Parathyroid adenoma (tissue), 2 donors: ENCODE measurements around the gene NTN1.

Source experiments
- H2AFZ ChIP-seq: fragments of 300-600 bp; sonication (generic); one replicate; pipeline ENCODE4 v1.7.0; 2017; ENCODE audit warnings: antibody characterized with exemption, mild to moderate bottlenecking
- H3K27ac ChIP-seq: fragments of 300-600 bp; sonication (generic); one replicate; pipeline ENCODE4 v1.7.0; 2017
- H3K27me3 ChIP-seq: fragments of 300-600 bp; sonication (generic); one replicate; pipeline ENCODE4 v1.7.0; 2017; ENCODE audit warnings: low read length; ENCODE audit not compliant: control insufficient read depth, insufficient read depth
- H3K36me3 ChIP-seq: fragments of 300-600 bp; sonication (generic); one replicate; pipeline ENCODE4 v1.7.0; 2017; ENCODE audit warnings: low read length; ENCODE audit not compliant: control insufficient read depth, insufficient read depth
- H3K4me1 ChIP-seq: fragments of 300-600 bp; sonication (generic); one replicate; pipeline ENCODE4 v1.7.0; 2017; ENCODE audit warnings: control low read depth
- H3K4me2 ChIP-seq: fragments of 300-600 bp; sonication (generic); one replicate; pipeline ENCODE4 v1.7.0; 2017; ENCODE audit warnings: low read length
- H3K4me3 ChIP-seq: fragments of 300-600 bp; sonication (generic); one replicate; pipeline ENCODE4 v1.7.0; 2017; ENCODE audit warnings: low read depth, low read length
- H3K79me2 ChIP-seq: fragments of 300-600 bp; sonication (generic); one replicate; pipeline ENCODE4 v1.7.0; 2017; ENCODE audit warnings: control low read depth
- H3K9ac ChIP-seq: fragments of 300-600 bp; sonication (generic); one replicate; pipeline ENCODE4 v1.7.0; 2017; ENCODE audit warnings: mild to moderate bottlenecking
- H3K9me3 ChIP-seq: fragments of 300-600 bp; sonication (generic); one replicate; pipeline ENCODE4 v1.7.0; 2017; ENCODE audit warnings: low read length; ENCODE audit not compliant: control insufficient read depth
- TF ChIP-seq, protein P1 (sequence below): fragments of 300-600 bp; sonication (generic); IDR thresholded peaks from one replicate; pipeline ENCODE4 v1.7.0; 2017; ENCODE audit warnings: antibody characterized with exemption, mild to moderate bottlenecking
- donor health status: primary hyperparathyroidism.

Gene NTN1

DNA sequence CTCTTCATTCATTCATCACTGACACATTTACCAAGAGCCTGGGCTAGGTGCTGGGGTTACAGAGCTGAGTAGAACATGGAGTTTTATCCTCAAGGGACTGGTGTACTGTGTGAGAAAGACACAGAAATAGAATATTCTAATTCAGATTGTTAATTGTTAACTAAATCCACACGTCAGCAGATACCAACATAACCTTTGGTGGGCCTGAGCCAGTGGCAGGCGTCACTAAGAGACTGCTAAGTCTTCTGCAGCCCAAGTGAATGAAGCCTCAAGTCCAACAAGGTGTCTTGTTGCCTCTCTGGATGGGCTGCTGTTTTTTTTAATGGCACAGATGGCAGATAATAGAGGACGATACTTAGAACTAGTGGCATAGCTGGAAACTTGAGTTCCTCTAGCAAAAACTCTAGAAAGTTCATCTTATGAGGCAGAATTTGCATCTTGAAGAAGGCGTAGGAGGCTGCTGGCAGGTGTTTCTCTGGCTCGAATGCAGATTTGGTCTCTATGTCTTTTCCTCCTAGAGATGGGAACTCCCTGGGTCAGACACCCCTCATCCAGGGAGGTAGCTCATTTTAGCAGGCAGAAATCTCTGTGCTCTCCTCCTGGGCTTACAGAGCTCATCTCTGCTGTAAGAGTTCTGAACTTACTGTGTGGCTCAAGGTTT, 179.5 kb downstream of the NTN1 start:
- TF ChIP-seq, protein P1, sequence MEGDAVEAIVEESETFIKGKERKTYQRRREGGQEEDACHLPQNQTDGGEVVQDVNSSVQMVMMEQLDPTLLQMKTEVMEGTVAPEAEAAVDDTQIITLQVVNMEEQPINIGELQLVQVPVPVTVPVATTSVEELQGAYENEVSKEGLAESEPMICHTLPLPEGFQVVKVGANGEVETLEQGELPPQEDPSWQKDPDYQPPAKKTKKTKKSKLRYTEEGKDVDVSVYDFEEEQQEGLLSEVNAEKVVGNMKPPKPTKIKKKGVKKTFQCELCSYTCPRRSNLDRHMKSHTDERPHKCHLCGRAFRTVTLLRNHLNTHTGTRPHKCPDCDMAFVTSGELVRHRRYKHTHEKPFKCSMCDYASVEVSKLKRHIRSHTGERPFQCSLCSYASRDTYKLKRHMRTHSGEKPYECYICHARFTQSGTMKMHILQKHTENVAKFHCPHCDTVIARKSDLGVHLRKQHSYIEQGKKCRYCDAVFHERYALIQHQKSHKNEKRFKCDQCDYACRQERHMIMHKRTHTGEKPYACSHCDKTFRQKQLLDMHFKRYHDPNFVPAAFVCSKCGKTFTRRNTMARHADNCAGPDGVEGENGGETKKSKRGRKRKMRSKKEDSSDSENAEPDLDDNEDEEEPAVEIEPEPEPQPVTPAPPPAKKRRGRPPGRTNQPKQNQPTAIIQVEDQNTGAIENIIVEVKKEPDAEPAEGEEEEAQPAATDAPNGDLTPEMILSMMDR: no peak
- H3K36me3 ChIP-seq: no peaks in the 10 kb centered on the region
- no peak overlapping the region for H3K27ac ChIP-seq
- no peaks in the 10 kb centered on the region for H3K79me2 ChIP-seq
- H2AFZ ChIP-seq: no peak overlapping the region
- no peak overlapping the region for H3K4me3 ChIP-seq
- no peaks in the 10 kb centered on the region for H3K9me3 ChIP-seq
- no peaks in the 10 kb centered on the region for H3K27me3 ChIP-seq
- no peak overlapping the region for H3K9ac ChIP-seq
- no peaks in the 10 kb centered on the region for H3K4me1 ChIP-seq
- no peak overlapping the region for H3K4me2 ChIP-seq

DNA sequence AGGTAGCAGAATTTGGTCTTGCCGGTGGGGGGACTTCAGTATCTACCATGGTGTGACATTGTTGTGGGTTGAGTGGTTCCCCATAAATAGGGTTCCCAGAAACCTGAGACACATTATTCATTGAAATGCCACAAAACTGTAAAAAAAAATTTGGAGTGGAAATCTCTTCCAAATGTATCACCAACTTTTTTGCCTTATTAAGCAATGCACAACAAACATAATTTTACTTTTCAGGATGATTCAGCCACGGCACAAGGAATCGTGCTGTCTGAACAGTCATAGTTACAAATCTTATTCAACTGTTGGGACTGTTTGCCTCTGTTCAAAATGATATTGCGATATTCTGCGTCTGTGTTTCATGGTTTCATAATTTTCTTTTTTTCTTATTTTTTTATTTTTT, 181.2 kb downstream of the NTN1 start:
- TF ChIP-seq, protein P1: no peak
- Histone ChIP-seq H3K27me3 (no peaks in the 10 kb centered on the region), H3K79me2 (no peaks in the 10 kb centered on the region), H3K27ac (no peak overlapping the region), H3K4me1 (no peaks in the 10 kb centered on the region), H3K9ac (no peak overlapping the region), H2AFZ (no peak overlapping the region), H3K36me3 (no peaks in the 10 kb centered on the region), H3K9me3 (no peaks in the 10 kb centered on the region), H3K4me3 (no peak overlapping the region), H3K4me2 (no peak overlapping the region)

DNA sequence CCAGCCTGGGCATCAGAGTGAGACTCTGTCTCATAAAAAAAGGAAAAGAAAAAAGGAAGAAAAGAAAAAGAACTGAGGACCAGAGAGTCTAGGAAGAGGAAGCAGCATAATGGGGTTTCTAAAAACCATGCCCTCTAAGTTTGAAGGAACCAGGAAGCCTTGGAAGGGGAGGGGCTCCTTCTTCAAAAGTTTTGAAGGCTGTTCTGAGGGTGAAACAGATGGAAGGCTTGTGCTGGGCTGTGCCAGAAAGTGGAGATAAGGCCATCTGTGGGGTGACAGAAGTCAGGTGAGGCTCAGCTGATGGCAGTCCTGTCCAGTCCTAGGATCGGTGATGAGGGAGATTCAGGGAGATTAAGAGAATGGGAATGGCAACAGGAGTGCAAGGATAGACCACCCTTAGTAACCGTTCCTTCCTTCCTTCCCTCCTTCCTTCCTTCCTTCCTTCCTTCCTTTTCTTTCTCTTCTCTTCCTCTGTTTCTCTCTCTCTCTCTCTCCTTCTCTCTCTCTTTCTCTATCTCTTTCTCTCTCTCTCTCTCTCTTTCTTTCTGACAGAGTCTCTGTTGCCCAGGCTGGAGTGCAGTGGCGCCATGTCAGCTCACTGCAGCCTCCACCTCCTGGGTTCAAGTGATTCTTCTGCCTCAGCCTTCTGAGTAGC, 182.6 kb downstream of the NTN1 start:
- Histone ChIP-seq H3K27ac (no peak overlapping the region), H3K27me3 (no peaks in the 10 kb centered on the region), H2AFZ (no peak overlapping the region), H3K79me2 (no peaks in the 10 kb centered on the region), H3K9me3 (no peaks in the 10 kb centered on the region), H3K4me3 (no peak overlapping the region), H3K36me3 (no peaks in the 10 kb centered on the region), H3K4me1 (no peaks in the 10 kb centered on the region), H3K9ac (no peak overlapping the region), H3K4me2 (no peak overlapping the region)
- TF ChIP-seq, protein P1: no peak

GRCh38 chr17:9204637-9205329, 183.5 kb downstream of the NTN1 start:
- Histone ChIP-seq H3K36me3 (no peaks in the 10 kb centered on the region), H3K9me3 (no peaks in the 10 kb centered on the region), H3K27me3 (no peaks in the 10 kb centered on the region), H3K4me2 (no peak overlapping the region), H3K79me2 (no peaks in the 10 kb centered on the region), H3K4me1 (no peaks in the 10 kb centered on the region), H3K27ac (no peak overlapping the region), H3K9ac (no peak overlapping the region), H3K4me3 (no peak overlapping the region), H2AFZ (no peak overlapping the region)
- TF ChIP-seq, protein P1: no peak
